Body of pancreas (tissue), 4 donors: Measurements from ENCODE around the gene HDAC1.

ENCODE experiments used
- POLR2A ChIP-seq, 3 donors: fragments of 450-650 bp; IDR thresholded peaks; one replicate each; pipeline ENCODE4 v1.6.1; 2016; ENCODE audit warnings: antibody characterized with exemption in 3 of 3, mild to moderate bottlenecking in 2 of 3
- TF ChIP-seq, protein P1 (sequence below), 7 experiments: fragments of 450-650 bp in 4 of 7; fragments of 200-600 bp in 3 of 7; sonication (generic) in 3 of 7; IDR thresholded peaks; one replicate each; pipeline ENCODE4 v1.5.1; 2016 to 2019; ENCODE audit warnings: antibody characterized with exemption in 7 of 7

DNA sequence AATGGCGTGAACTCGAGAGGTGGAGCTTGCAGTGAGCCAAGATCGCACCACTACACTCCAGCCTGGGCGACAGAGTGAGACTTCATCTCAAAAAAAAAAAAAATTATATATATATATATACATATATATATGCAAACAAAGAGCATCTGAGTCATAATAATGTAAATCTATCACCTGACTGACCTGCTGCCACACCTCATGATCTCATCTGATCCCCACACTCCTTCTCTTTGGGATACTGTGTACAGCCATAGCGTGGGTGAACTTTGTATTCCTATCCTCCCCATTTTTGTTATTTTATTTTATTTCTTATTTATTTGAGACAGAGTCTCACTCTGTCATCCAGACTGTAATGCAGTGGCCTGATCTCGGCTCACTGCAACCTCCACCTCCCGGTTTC, 2.6 kb upstream of the HDAC1 start:
- TF ChIP-seq POLR2A (IDR thresholded peaks at IDR 0.05) = no peak
- TF ChIP-seq, protein P1, sequence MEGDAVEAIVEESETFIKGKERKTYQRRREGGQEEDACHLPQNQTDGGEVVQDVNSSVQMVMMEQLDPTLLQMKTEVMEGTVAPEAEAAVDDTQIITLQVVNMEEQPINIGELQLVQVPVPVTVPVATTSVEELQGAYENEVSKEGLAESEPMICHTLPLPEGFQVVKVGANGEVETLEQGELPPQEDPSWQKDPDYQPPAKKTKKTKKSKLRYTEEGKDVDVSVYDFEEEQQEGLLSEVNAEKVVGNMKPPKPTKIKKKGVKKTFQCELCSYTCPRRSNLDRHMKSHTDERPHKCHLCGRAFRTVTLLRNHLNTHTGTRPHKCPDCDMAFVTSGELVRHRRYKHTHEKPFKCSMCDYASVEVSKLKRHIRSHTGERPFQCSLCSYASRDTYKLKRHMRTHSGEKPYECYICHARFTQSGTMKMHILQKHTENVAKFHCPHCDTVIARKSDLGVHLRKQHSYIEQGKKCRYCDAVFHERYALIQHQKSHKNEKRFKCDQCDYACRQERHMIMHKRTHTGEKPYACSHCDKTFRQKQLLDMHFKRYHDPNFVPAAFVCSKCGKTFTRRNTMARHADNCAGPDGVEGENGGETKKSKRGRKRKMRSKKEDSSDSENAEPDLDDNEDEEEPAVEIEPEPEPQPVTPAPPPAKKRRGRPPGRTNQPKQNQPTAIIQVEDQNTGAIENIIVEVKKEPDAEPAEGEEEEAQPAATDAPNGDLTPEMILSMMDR (IDR thresholded peaks at IDR 0.05) = no peak
